ENCODE data around the gene DENND4A. TPM values are rescaled to one million over a fixed set of nuclear protein-coding genes. Genes with fewer than 3 reads are reported as not detected.

Gene DENND4A
- total and polyA plus RNA-seq, 9 donors, result 10.2 to 63.9 (median 50.2) TPM

- peak in 1 of 5 donors; percentile 29 for DNase-seq
- Histone ChIP-seq H3K27me3 (no peaks in the 10 kb centered on the region), H3K36me3 (no peaks in the 10 kb centered on the region), H3K4me3 (peak overlapping the region; percentile 95), H3K27ac (peak overlapping the region; percentile 98 to 99), H3K9me3 (no peaks in the 10 kb centered on the region), H3K4me1 (ENCODE audit: insufficient read depth) (peaks cover 4% of the 10 kb centered on the region)
- 1 to 2% (median 1%) methylated on average over 14 of the region's 14 CpGs for WGBS, 3 donors
- intact Hi-C loops (cut with DNase I), result loop anchor here in 2 of 4 donors (5.0 kb wide), 2 partner anchors 41 to 711 kb away; partner anchors contain the start of gene RPL4 (in 1 of the 2)
- no peak for TF ChIP-seq POLR2A (IDR thresholded peaks at IDR 0.05)
- TF ChIP-seq EP300 (IDR thresholded peaks at IDR 0.05), result no peak
- TF ChIP-seq, protein P1, sequence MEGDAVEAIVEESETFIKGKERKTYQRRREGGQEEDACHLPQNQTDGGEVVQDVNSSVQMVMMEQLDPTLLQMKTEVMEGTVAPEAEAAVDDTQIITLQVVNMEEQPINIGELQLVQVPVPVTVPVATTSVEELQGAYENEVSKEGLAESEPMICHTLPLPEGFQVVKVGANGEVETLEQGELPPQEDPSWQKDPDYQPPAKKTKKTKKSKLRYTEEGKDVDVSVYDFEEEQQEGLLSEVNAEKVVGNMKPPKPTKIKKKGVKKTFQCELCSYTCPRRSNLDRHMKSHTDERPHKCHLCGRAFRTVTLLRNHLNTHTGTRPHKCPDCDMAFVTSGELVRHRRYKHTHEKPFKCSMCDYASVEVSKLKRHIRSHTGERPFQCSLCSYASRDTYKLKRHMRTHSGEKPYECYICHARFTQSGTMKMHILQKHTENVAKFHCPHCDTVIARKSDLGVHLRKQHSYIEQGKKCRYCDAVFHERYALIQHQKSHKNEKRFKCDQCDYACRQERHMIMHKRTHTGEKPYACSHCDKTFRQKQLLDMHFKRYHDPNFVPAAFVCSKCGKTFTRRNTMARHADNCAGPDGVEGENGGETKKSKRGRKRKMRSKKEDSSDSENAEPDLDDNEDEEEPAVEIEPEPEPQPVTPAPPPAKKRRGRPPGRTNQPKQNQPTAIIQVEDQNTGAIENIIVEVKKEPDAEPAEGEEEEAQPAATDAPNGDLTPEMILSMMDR (IDR thresholded peaks at IDR 0.05), result no peak
Measured at GRCh38 chr15:65790694-65791334, 1.3 kb downstream of the DENND4A start.

DNA sequence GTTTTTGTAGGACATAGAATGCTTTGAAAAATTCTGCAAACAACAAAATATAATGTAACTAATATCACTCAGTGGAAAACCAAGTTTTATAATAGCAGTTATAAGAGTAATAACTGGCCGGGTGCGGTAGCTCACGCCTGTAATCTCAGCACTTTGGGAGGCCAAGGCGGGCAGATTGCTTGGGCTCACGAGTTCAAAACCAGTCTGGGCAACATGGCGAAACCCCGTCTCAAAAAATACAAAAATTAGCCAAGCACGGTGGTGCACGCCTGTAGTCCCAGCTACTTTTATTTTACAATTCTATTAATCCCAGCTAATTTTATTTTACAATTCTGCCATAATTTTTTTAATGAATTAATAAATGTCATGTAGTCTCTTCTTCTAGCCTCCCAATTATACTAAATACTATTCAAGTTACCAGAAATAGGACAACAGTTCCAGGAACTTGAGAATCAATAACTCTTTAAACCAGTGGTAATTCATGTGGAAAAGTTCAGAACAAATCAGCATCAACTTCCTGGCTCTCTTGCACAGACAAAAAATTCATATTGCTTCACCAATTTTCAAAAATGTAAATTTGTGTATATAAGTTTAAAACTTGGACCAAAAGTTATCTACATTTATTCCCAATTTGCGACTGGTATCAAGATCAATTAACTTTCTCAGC, 2.2 kb downstream of the DENND4A start:
- no peak for DNase-seq
- Histone ChIP-seq H3K4me1 (ENCODE audit: insufficient read depth) (peaks cover 4% of the 10 kb centered on the region), H3K27ac (no peak overlapping the region), H3K27me3 (no peaks in the 10 kb centered on the region), H3K9me3 (no peaks in the 10 kb centered on the region), H3K4me3 (no peak overlapping the region), H3K36me3 (no peaks in the 10 kb centered on the region)
- 76 to 84% (median 78%) methylated on average over 10 of the region's 10 CpGs for WGBS, 3 donors
- intact Hi-C loops (cut with DNase I), result loop anchor here in 2 of 4 donors (5.0 kb wide), 2 partner anchors 42 to 712 kb away; partner anchors contain the start of gene RPL4 (in 1 of the 2)
- TF ChIP-seq EP300 (IDR thresholded peaks at IDR 0.05) (no peak), POLR2A (IDR thresholded peaks at IDR 0.05) (no peak)
- TF ChIP-seq, protein P1 (IDR thresholded peaks at IDR 0.05), result no peak

- WGBS, 3 donors, result 96% methylated on average over 3 of the region's 3 CpGs
- Histone ChIP-seq H3K36me3 (no peaks in the 10 kb centered on the region), H3K9me3 (no peaks in the 10 kb centered on the region), H3K27me3 (no peaks in the 10 kb centered on the region), H3K4me3 (no peak overlapping the region), H3K27ac (no peak overlapping the region), H3K4me1 (ENCODE audit: insufficient read depth) (peaks cover 4% of the 10 kb centered on the region)
- no peak for DNase-seq
- TF ChIP-seq, protein P1 (IDR thresholded peaks at IDR 0.05), result no peak
- no peak for TF ChIP-seq EP300 (IDR thresholded peaks at IDR 0.05)
- no peak for TF ChIP-seq POLR2A (IDR thresholded peaks at IDR 0.05)
- intact Hi-C loops (cut with DNase I), result no loop called here
Measured at GRCh38 chr15:65789105-65789504, 3.0 kb downstream of the DENND4A start.

- Histone ChIP-seq H3K9me3 (no peaks in the 10 kb centered on the region), H3K4me1 (ENCODE audit: insufficient read depth) (peaks cover 4% of the 10 kb centered on the region), H3K4me3 (no peak overlapping the region), H3K36me3 (no peaks in the 10 kb centered on the region), H3K27me3 (no peaks in the 10 kb centered on the region), H3K27ac (no peak overlapping the region)
- 31 to 60% (median 50%) methylated on average over 2 of the region's 2 CpGs for WGBS, 3 donors
- DNase-seq, result no peak
- intact Hi-C loops (cut with DNase I), result no loop called here
- TF ChIP-seq, protein P1 (IDR thresholded peaks at IDR 0.05), result no peak
- no peak for TF ChIP-seq EP300 (IDR thresholded peaks at IDR 0.05)
Measured at GRCh38 chr15:65787260-65787659, 4.8 kb downstream of the DENND4A start.
